Coronary artery (tissue), 2 donors: ENCODE data around the gene CEP131.

ENCODE experiments used
- DNase-seq: peaks from one replicate; pipeline ENCODE4 v3.0.0-alpha.2; 2017; ENCODE audit warnings: low spot score
- H3K27ac ChIP-seq, 2 donors: fragments of 200-600 bp; sonication (generic); one replicate each; pipeline ENCODE4 v1.5.1; 2016 to 2019
- H3K4me3 ChIP-seq: fragments of 200-600 bp; sonication (generic); 2 replicates; pipeline ENCODE4 v1.5.1; 2016; ENCODE audit warnings: mild to moderate bottlenecking, moderate library complexity
- TF ChIP-seq, protein P1 (sequence below): fragments of 200-600 bp; sonication (generic); IDR thresholded peaks from one replicate; pipeline ENCODE4 v1.5.1; 2019; ENCODE audit warnings: antibody characterized with exemption

The CEP131 gene

DNA sequence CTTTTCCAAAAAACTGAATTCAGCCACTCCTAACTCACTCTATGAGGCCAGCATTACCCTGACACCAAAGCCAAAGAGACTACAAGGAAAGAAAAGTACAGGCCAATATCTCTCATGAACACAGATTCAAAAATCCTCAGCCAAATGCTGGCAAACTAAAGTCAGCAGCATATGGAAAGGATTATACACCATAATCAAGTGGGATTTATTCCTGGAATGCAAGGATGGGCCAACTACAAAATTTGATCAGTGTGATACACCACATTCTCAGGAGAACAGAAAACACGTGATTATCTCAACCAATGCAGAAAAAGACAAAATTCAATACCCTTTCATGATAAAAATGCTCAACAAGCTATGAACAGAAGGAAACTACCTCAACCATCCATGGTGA, 49.0 kb downstream of the CEP131 start:
- TF ChIP-seq, protein P1, sequence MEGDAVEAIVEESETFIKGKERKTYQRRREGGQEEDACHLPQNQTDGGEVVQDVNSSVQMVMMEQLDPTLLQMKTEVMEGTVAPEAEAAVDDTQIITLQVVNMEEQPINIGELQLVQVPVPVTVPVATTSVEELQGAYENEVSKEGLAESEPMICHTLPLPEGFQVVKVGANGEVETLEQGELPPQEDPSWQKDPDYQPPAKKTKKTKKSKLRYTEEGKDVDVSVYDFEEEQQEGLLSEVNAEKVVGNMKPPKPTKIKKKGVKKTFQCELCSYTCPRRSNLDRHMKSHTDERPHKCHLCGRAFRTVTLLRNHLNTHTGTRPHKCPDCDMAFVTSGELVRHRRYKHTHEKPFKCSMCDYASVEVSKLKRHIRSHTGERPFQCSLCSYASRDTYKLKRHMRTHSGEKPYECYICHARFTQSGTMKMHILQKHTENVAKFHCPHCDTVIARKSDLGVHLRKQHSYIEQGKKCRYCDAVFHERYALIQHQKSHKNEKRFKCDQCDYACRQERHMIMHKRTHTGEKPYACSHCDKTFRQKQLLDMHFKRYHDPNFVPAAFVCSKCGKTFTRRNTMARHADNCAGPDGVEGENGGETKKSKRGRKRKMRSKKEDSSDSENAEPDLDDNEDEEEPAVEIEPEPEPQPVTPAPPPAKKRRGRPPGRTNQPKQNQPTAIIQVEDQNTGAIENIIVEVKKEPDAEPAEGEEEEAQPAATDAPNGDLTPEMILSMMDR = no peak
- H3K27ac ChIP-seq = no peak overlapping the region
- H3K4me3 ChIP-seq = no peak overlapping the region
- no peak for DNase-seq

DNA sequence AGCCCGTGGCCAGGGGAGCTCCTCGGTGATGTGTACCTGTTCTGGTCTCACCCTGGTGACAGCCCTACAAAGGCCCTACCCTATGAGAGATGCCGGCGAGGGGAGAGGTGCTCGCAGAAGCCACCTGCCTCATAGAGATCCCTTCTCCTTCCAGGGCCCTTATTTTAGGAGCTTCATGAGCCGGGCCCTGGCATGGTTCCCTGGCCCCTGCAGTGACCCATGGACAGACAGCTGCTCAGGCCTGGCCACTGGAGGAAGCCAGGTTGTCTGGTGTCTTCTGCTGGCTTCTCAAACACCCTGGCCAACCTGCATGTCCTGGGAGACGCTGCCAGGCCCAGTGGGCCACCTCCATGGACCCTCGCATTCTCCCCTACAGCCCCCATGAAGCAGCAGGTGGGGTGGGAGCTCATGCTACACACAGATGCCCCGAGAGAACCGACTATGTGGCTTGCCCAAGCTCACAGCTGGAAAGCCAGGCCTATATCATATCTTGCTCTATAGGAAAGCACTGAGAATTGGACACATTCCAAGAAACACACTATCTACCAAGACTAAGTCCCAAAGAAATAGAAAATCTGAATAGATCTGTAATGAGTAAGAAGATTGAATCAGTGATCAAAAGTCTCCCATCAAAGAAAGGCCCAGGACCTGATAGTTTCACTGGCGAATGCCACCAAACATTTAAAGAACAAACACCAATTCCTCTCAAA, 49.6 kb downstream of the CEP131 start:
- DNase-seq = no peak
- Histone ChIP-seq H3K27ac (no peak overlapping the region), H3K4me3 (no peak overlapping the region)
- TF ChIP-seq, protein P1 = no peak

GRCh38 chr17:81171941-81172340, 50.8 kb downstream of the CEP131 start:
- TF ChIP-seq, protein P1 = no peak
- H3K4me3 ChIP-seq = no peak overlapping the region
- no peak overlapping the region for H3K27ac ChIP-seq
- DNase-seq = no peak

DNA sequence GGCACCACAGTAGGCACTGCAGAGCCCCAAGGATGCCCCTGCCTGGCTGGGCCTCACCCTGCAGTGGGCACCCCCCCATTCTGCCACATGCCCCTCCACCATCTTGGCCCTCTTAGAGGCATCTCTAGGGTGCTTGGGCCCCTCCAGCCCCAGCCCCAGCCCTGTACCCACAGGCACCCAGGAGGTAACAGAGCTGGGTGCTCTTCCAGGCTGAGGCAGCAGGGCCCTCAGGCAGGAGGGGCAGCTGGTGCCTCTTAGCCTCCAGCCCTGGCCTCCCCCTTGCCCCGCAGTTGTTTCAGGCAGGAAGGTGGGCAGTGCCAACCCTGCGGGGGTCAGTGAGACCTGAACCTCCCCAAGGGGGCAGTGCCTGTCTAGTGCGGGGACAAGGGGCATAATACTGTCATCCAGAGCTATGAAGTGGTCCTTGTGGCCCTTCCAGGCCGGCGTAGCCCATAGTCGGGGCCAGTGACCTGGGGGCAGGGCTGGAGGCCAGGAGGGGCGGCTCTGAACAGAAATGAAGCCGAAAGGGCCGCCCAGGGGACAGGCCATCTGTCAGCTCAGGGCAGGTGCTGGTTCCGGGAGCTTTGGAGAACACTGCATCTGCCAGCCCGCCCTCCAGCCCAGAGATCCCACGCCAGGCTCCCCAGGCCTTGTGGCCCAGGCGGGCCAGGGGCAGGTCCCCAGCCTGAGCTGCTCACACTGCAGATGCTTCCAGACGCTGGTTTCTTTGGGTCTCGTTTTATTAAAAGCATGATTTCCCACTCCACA, 51.9 kb downstream of the CEP131 start:
- no peak overlapping the region for H3K4me3 ChIP-seq
- TF ChIP-seq, protein P1 = no peak
- H3K27ac ChIP-seq = no peak overlapping the region
- no peak for DNase-seq

DNA sequence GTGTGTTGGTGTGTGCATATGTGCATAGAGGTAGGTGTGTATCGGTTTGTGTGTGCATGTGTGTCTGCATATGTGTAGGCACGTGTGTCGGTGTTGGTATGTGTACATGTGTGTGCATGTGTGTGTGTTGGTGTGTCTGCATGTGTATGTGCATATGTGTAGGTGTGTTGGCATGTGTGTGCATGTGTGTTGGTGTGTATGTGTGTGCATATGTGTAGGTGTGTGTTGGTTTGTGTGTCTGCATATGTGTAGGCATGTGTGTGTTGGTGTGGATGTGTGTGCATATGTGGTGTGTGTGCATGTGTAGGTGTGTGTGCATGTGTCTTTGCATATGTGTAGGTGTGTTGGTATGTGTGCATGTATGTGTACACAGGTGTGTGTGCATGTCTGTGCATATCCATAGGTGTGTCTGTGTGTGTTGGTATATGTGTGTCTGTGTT, 52.9 kb downstream of the CEP131 start:
- Histone ChIP-seq H3K4me3 (no peak overlapping the region), H3K27ac (no peak overlapping the region)
- TF ChIP-seq, protein P1 = no peak
- DNase-seq = no peak

DNA sequence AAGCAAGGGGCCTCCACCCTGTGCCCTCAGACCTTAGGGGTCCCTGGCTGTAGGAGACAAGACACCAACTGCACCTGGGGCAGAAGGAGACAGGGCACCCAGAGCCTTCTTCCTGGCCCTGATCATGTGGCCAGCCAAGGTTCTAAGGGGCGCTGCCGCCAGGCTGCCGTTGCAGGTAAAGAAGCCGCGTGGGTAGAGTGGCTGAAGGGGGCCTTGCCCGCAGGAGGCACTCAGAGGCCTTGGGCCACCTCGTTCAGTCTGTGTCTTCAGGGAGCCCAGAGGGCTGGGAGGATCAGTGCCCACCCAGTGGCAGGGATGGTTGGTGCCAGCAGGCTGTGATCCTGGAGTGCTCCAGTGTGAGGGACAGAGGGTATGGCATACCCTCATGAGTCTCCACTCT, 55.1 kb downstream of the CEP131 start:
- no peak overlapping the region for H3K27ac ChIP-seq
- no peak overlapping the region for H3K4me3 ChIP-seq
- TF ChIP-seq, protein P1 = no peak
- DNase-seq = no peak

- DNase-seq = no peak
- Histone ChIP-seq H3K27ac (no peak overlapping the region), H3K4me3 (no peak overlapping the region)
- TF ChIP-seq, protein P1 = no peak
Measured at GRCh38 chr17:81167194-81167524, 55.6 kb downstream of the CEP131 start.
